HuH-7 (cell line): Measurements from ENCODE around the gene OSBPL1A.

Experiments
- DNase-seq: peaks from one replicate; pipeline ENCODE4 v3.0.0; 2011; ENCODE audit warnings: low spot score

OSBPL1A gene

GRCh38 chr18:24341361-24341760 lies 56.3 kb downstream of the OSBPL1A start:
- no peak for DNase-seq

GRCh38 chr18:24333084-24333483 lies 64.5 kb downstream of the OSBPL1A start:
- no peak for DNase-seq

- DNase-seq, result no peak
These were observed 71.4 kb downstream of the OSBPL1A start for GRCh38 chr18:24326211-24326610.

- no peak for DNase-seq
These were observed 75.0 kb downstream of the OSBPL1A start for GRCh38 chr18:24322584-24323136.

GRCh38 chr18:24321071-24321470 lies 76.6 kb downstream of the OSBPL1A start:
- DNase-seq, result no peak

GRCh38 chr18:24319757-24320156 lies 77.9 kb downstream of the OSBPL1A start:
- DNase-seq, result no peak

- peak; percentile 12 for DNase-seq
These were observed 80.3 kb downstream of the OSBPL1A start for GRCh38 chr18:24317370-24317769.

- no peak for DNase-seq
These were observed 82.5 kb downstream of the OSBPL1A start for GRCh38 chr18:24315170-24315569.

GRCh38 chr18:24306201-24306600 lies 91.4 kb downstream of the OSBPL1A start:
- DNase-seq, result no peak

GRCh38 chr18:24300703-24301102 lies 96.9 kb downstream of the OSBPL1A start:
- no peak for DNase-seq

GRCh38 chr18:24296276-24296675 lies 101.3 kb downstream of the OSBPL1A start:
- DNase-seq, result no peak

GRCh38 chr18:24293254-24293653 lies 104.4 kb downstream of the OSBPL1A start:
- no peak for DNase-seq

GRCh38 chr18:24278591-24278990 lies 119.0 kb downstream of the OSBPL1A start:
- no peak for DNase-seq

GRCh38 chr18:24277516-24278195 lies 120.0 kb downstream of the OSBPL1A start:
- DNase-seq, result no peak

GRCh38 chr18:24276994-24277393 lies 120.6 kb downstream of the OSBPL1A start:
- DNase-seq, result no peak

- no peak for DNase-seq
These were observed 122.8 kb downstream of the OSBPL1A start for GRCh38 chr18:24274837-24275236.

GRCh38 chr18:24273596-24273995 lies 124.0 kb downstream of the OSBPL1A start:
- no peak for DNase-seq

- no peak for DNase-seq
These were observed 125.4 kb downstream of the OSBPL1A start for GRCh38 chr18:24272229-24272525.

- peak; percentile 69 for DNase-seq
These were observed 126.0 kb downstream of the OSBPL1A start for GRCh38 chr18:24271381-24272228.

GRCh38 chr18:24270937-24271380 lies 126.7 kb downstream of the OSBPL1A start:
- peak; percentile 17 for DNase-seq

- DNase-seq, result no peak
These were observed 127.2 kb downstream of the OSBPL1A start for GRCh38 chr18:24270358-24270936.

- no peak for DNase-seq
These were observed 128.7 kb downstream of the OSBPL1A start for GRCh38 chr18:24268784-24269550.
